SKM-1 (cell line): ENCODE measurements around the gene CNNM4.
A peak's percentile ranks its signal among the peaks of the same experiment; 100 is the strongest.

ENCODE experiments used
- DNase-seq: peaks from one replicate; lab custom pipeline; 2025; ENCODE audit not compliant: unreplicated experiment; lab: John Stamatoyannopoulos, UW

The CNNM4 gene

GRCh38 chr2:96810783-96811192 is 50.1 kb downstream of the CNNM4 start:
- no peak for DNase-seq

DNA sequence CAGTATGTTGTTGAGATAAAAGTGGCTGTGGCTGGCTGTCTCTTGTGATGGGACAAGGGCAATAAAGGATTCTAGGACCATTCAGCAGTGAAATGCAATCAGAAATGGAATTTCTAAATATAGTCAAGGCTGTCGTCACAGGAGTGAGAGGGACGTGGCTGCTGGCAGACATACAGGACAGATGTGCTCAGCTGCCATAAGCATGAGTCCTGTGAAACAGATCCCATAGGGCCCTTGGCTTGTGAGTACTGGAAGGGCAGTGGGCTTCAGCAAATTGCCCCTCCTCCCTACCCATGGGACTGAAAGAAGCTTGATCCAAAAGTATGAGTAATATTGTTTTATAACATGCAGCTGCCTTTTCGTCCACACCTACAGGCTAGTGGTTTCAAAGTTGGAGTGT is 51.2 kb downstream of the CNNM4 start:
- DNase-seq = no peak

DNA sequence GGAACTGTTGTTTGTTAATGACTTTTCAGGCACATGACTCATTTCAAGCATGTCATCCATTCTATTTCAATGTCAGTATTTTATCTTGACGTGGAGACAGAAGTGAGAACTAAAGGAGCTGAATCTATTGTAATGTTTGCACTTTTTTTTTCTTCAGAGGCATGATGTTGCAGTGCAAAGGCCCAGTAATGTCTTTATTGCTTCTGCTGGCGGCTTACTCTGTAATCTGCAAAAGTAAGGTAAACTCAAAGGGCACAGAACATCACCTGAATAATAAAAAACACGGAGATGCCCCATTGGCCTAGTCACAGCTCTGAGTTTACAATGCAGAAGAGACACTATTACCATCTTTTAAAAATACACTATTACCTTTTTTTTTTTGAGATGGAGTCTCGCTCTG is 53.0 kb downstream of the CNNM4 start:
- no peak for DNase-seq

DNA sequence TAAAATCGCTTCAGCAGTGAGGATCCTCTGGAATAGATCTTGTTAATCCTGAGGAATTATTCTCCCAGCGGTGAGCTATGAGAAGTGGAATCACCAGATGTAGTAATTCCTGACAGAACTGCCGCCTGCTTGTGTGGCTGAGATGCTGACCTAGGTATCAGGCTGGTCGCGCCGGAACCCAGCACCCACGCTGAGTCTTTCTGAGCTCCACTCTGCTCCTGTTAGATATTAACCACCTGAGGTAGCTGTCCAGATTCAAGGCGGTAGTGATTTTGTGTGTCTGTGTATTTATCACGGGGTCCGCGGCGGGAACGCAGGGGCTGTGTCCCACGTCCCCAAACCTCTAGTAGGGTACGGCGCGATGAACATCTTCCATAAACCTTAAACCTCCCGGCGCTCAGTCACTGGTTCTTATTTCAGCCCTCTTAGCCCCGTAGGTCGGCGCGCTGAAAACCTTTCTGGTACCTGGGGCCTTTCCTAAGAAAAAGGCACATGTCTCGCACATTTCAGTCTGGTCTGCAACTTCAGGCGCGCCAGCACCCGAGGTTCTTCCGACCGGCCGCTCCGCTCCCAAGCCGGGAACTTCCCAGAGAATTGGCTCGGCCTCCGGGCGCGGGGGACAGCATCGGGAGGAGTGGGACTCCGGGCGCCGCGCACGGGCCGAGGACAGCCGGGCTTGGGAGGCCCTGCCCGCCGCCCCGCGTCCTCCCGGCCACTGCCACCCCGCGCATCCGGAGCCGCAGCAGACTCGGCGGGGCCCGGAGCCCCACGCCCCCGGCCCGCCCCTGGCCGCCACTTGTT is 54.8 kb downstream of the CNNM4 start:
- DNase-seq = no peak

DNA sequence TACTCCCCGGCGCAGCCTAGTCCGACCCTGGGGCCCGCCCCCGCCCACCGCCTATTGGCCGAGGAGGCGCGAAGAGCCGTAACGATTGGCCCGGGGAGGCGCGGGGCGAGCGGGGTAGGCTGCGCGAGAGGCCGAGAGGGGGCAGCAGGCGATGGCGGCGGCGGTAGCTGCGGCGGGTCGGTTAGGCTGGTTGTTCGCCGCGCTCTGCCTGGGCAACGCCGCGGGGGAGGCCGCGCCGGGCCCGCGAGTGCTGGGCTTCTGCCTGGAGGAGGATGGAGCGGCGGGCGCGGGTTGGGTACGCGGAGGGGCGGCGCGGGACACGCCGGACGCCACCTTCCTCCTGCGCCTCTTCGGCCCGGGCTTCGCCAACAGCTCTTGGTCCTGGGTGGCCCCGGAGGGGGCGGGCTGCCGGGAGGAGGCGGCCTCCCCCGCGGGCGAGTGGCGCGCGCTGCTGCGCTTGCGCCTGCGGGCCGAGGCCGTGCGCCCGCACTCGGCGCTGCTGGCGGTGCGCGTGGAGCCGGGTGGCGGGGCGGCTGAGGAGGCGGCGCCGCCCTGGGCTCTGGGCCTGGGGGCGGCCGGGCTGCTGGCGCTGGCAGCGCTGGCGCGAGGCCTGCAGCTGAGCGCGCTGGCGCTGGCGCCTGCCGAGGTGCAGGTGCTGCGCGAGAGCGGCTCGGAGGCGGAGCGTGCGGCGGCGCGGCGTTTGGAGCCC is 55.6 kb downstream of the CNNM4 start, which contains the start of gene CNNM3:
Gene CNNM3, plus strand, starts transcription at position 142 of the 709 bp plus-strand sequence. Its CDS starts 10 bp downstream, at position 152.
- peak; percentile 92 for DNase-seq

- no peak for DNase-seq
These were observed 56.4 kb downstream of the CNNM4 start for GRCh38 chr2:96816836-96817702.

- DNase-seq = no peak
These were observed 57.2 kb downstream of the CNNM4 start for GRCh38 chr2:96817882-96818281.

DNA sequence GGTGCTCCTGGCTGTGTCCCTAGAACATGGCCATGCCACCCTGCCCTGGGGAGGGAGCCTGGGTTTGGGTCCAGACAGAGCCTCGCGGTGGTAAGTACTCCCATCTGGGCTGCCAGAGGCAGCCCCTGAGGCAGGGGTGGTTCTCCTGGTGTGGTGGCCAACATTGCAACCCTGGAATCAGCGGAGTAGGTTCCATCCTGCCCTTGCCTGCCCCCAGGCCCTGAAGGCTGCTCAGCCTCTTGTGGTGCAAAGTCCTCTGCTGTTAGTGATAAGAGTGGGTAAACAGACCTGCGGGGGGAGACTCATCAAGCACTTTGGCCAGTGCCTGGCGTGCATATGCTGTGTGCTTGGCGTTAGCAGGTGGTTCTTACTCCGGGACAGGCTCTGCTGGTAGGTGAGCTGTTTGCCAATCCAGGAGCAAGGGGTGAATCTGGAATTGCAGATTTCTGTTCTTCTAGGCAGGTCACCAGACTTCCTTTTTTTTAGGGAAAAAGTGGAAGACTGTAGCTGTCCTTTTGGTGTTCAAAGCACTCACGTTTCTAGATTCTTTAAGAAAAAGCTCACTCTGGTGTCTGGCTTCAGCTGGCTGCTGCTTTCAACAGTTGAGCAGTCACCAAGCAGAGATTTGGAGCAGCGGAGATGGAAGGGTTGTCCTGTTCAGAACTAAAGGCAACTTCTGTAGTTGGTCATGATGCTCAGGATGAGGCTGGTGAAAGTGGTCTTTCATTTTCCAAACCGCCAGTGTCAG is 58.6 kb downstream of the CNNM4 start:
- no peak for DNase-seq

DNA sequence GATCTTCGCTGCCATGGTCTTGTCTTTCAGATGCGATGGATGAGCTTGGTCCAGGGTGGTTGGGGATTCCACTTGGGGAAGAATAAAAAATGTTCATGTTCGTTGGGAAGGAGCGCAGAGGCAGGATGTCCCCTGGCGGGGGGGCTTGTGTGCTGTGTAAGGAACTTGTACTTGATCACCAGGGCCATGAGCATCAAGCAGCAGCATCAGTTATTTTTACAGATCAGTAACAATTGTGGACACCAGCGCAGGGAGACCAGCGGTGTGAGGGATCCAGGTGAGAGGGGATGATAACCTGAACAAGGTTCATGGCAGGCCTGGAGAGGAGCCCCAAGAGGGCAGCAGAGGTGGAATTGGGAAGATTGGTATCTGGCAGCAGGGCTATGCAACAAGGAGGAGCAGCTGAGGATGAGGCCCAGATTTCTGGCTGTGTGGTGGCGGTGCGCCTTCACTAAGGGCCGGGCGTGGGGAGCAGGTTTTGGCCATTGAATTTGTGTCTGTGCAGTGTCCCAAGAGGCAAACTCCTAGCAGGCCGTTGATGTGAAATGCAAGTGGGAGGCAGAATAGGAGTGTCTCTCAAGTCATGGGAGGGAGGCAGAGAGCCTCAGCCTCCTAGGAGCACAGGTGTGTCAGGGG is 59.3 kb downstream of the CNNM4 start:
- DNase-seq = no peak

- no peak for DNase-seq
These were observed 60.5 kb downstream of the CNNM4 start for GRCh38 chr2:96821113-96821675.

GRCh38 chr2:96822786-96823185 is 62.1 kb downstream of the CNNM4 start:
- DNase-seq = no peak

- no peak for DNase-seq
These were observed 62.5 kb downstream of the CNNM4 start for GRCh38 chr2:96823198-96823597.

DNA sequence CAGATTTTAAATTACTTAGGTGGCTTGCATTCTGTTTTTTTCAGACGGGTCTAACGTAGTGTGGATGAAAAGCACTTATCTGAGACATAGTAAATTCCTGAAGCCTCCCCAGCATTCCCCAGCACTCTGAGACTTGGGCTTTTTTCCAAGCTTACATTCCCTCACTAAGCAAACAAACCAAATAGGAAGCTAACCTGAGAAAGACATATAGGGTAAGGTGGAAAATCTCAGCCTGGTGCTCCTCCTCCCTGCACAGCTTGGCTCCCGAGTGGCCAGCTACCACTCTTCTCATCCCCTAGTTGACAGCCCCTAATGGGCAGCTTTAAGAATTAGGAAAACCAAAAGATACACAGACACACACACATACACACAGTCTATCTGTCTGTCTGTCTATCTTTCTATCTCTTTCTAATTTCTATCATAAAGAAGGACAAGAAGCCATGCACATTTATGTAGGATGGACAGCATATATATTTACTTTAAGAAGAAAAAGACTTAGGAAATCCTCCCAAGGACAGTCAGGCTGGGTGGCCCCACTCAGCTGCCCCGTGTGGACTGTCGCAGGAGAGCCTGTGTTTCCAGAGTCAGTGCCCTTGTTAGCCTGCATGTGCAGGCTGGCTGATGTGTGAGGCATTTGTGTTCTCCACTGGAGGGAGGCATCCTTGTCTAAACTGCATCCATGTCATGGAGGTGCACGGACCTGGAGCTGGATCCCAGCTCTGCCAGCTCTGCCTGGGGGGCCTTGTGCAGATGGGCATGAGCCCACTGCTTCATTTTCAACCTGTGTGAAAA is 63.6 kb downstream of the CNNM4 start:
- no peak for DNase-seq

GRCh38 chr2:96825057-96825456 is 64.4 kb downstream of the CNNM4 start:
- DNase-seq = no peak

DNA sequence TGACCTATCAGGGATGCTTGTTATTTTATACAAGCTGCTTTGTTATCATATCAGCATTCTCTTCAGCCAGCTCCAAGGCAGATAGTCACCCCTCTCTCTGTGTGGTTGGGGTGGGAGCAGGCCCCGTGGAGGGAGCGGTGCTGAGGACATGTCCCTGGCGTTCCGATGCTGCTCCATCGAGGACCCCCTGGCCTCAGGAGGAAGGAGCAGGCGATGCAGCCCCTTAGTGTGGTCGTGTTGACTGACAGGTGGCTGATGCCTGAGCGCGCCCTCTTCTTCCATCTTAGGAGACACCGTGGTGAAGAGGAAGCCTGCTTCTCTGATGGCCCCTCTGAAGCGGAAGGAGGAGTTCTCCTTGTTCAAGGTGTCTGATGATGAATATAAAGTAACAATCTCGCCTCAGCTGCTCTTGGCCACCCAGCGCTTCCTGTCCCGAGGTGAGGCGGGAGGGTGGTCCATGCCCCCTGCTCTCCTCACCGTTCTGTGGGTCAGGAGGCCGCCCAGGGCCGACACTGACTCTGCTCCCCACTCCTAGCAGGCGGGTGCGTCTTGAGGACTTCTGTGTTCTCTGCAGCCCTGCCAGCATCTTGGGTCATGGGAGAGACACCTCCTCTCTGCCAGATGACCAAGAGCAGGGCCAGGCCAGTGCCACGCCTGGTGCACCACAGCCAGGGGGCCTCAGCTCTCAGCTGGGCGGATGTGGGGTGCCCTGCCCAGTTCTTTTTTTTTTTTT is 66.0 kb downstream of the CNNM4 start:
- DNase-seq = no peak

- DNase-seq = no peak
These were observed 67.7 kb downstream of the CNNM4 start for GRCh38 chr2:96828436-96828835.

GRCh38 chr2:96828874-96829273 is 68.2 kb downstream of the CNNM4 start:
- DNase-seq = no peak

- no peak for DNase-seq
These were observed 69.4 kb downstream of the CNNM4 start for GRCh38 chr2:96830044-96830562.
